Natural killer cell (primary cell): ENCODE data around the gene KAT6B. TPM values are rescaled to one million over a fixed set of nuclear protein-coding genes. Genes with fewer than 3 reads are reported as not detected.

Experiments
- ATAC-seq, 3 donors: fragments of 150-1000 bp in 2 of 3; fragments of 200-7000 bp in 1 of 3; cut with Tn5 transposase; 1 replicate in 1 of 3; 2 replicates in 2 of 3; pipeline ENCODE4 v1.10.0; 2021; ENCODE audit warnings: mild to moderate bottlenecking in 2 of 3, moderate library complexity in 2 of 3
- DNase-seq, 2 donors: peaks; one replicate each; pipeline versions ENCODE4 v3.0.0 to v3.0.0-alpha.2; 2013 to 2021; ENCODE audit warnings: mixed read lengths in 1 of 2
- H3K27ac ChIP-seq: one replicate; pipeline ENCODE4 v1.5.1; 2013; ENCODE audit warnings: mild to moderate bottlenecking, low read length
- H3K27me3 ChIP-seq: one replicate; pipeline ENCODE4 v1.6.1; 2013; ENCODE audit warnings: low read length; ENCODE audit not compliant: control insufficient read depth, insufficient read depth
- H3K36me3 ChIP-seq: one replicate; pipeline ENCODE4 v1.6.1; 2013; ENCODE audit warnings: low read length; ENCODE audit not compliant: control insufficient read depth, insufficient read depth
- H3K4me1 ChIP-seq: one replicate; pipeline ENCODE4 v1.6.1; 2013; ENCODE audit warnings: low read length; ENCODE audit not compliant: control insufficient read depth, insufficient read depth
- H3K4me3 ChIP-seq: one replicate; pipeline ENCODE4 v1.5.1; 2013; ENCODE audit warnings: low read length
- H3K9me3 ChIP-seq: one replicate; pipeline ENCODE4 v1.6.1; 2013; ENCODE audit warnings: low read length; ENCODE audit not compliant: control insufficient read depth, insufficient read depth
- H3K27ac Mint-ChIP-seq, 2 donors: one replicate each; pipeline ENCODE4 v1.8.0; 2022; ENCODE audit warnings: mild to moderate bottlenecking in 2 of 2, mixed read lengths in 2 of 2, moderate library complexity in 1 of 2
- H3K27me3 Mint-ChIP-seq, 2 donors: one replicate each; pipeline ENCODE4 v1.8.0; 2022; ENCODE audit warnings: low read depth in 2 of 2, mixed read lengths in 2 of 2
- H3K36me3 Mint-ChIP-seq: one replicate; pipeline ENCODE4 v1.8.0; 2022; ENCODE audit warnings: mixed read lengths
- H3K4me1 Mint-ChIP-seq, 2 donors: one replicate each; pipeline ENCODE4 v1.8.0; 2022; ENCODE audit warnings: mixed read lengths in 2 of 2
- H3K4me3 Mint-ChIP-seq: one replicate; pipeline ENCODE4 v1.8.0; 2022; ENCODE audit warnings: mild to moderate bottlenecking, moderate library complexity, mixed read lengths
- H3K9me3 Mint-ChIP-seq, 2 donors: one replicate each; pipeline ENCODE4 v1.8.0; 2022; ENCODE audit warnings: mixed read lengths in 2 of 2
- CTCF ChIP-seq: fragments of 200-600 bp; IDR thresholded peaks from one replicate; pipeline ENCODE4 v1.8.0; 2022; ENCODE audit warnings: antibody characterized with exemption
- WGBS: methylation state at CpG from one replicate; pipeline ENCODE4 v1.1.7; 2013; ENCODE audit warnings: missing lambda C conversion rate; ENCODE audit not compliant: insufficient coverage; 5-methylcytosine and 5-hydroxymethylcytosine counted together
- intact Hi-C: fragments of 100-400 bp; cut with micrococcal nuclease; formaldehyde crosslinking; loops from one replicate; pipeline ENCODE4 v1.14.2; 2022
- total RNA-seq, 4 donors: library from RNA; stranded (reverse); fragments of 120-200 nt in 1 of 4; gene quantifications; one replicate each; pipeline versions ENCODE4 v1.2.3 to v1.2.4, GENCODE V29; 2013 to 2022

The KAT6B gene
- total RNA-seq, 3 donors from 2014 or later (not counting 1 experiment from before 2014, with no cell fraction given): 117 to 133 (median 121) TPM

- WGBS: 96% methylated on average over 15 of the region's 15 CpGs
- TF ChIP-seq CTCF: no peak
- Mint-ChIP-seq H3K4me3 (no peak overlapping the region), H3K27ac (no peak overlapping the region), H3K9me3 (no peaks in the 10 kb centered on the region), H3K36me3 (peaks cover 17% of the 10 kb centered on the region), H3K4me1 (peaks cover 5% of the 10 kb centered on the region in 2 donors), H3K27me3 (no peaks in the 10 kb centered on the region)
- no peaks in the 10 kb centered on the region for H3K9me3 ChIP-seq
- H3K4me3 ChIP-seq: no peak overlapping the region
- no peaks in the 10 kb centered on the region for H3K4me1 ChIP-seq
- ATAC-seq: no peak
- no peak for DNase-seq
- intact Hi-C loops: no loop called here
- H3K27ac ChIP-seq: no peak overlapping the region
- no peaks in the 10 kb centered on the region for H3K27me3 ChIP-seq
- peaks cover 62% of the 10 kb centered on the region for H3K36me3 ChIP-seq
Observed at GRCh38 chr10:75029420-75029819, 203.0 kb downstream of the KAT6B start.

- H3K36me3 Mint-ChIP-seq: peaks cover 17% of the 10 kb centered on the region
- DNase-seq: no peak
- no peak overlapping the region for H3K4me3 Mint-ChIP-seq
- no peaks in the 10 kb centered on the region for H3K27me3 Mint-ChIP-seq
- no peaks in the 10 kb centered on the region for H3K9me3 Mint-ChIP-seq
- TF ChIP-seq CTCF: no peak
- H3K9me3 ChIP-seq: no peaks in the 10 kb centered on the region
- no peak for ATAC-seq
- no peak overlapping the region for H3K4me3 ChIP-seq
- H3K4me1 ChIP-seq: no peaks in the 10 kb centered on the region
- intact Hi-C loops: no loop called here
- peaks cover 58% of the 10 kb centered on the region for H3K36me3 ChIP-seq
- no peaks in the 10 kb centered on the region for H3K27me3 ChIP-seq
- H3K4me1 Mint-ChIP-seq: peaks cover 9% of the 10 kb centered on the region in 2 donors
- H3K27ac Mint-ChIP-seq: no peak overlapping the region
- H3K27ac ChIP-seq: no peak overlapping the region
- WGBS: 96% methylated on average over 13 of the region's 13 CpGs
Observed at GRCh38 chr10:75029857-75030256, 203.5 kb downstream of the KAT6B start.

GRCh38 chr10:75030371-75030770 lies 204.0 kb downstream of the KAT6B start:
- no peak overlapping the region for H3K4me3 Mint-ChIP-seq
- DNase-seq: no peak

More at GRCh38 chr10:75030371-75030770, 204.0 kb downstream of the KAT6B start:
- Mint-ChIP-seq H3K9me3 (no peaks in the 10 kb centered on the region), H3K4me1 (peaks cover 13 to 15% of the 10 kb centered on the region in 2 donors), H3K27me3 (no peaks in the 10 kb centered on the region), H3K27ac (no peak overlapping the region), H3K36me3 (peaks cover 17% of the 10 kb centered on the region)
- Histone ChIP-seq H3K27ac (no peak overlapping the region), H3K27me3 (no peaks in the 10 kb centered on the region), H3K9me3 (no peaks in the 10 kb centered on the region), H3K4me1 (no peaks in the 10 kb centered on the region), H3K4me3 (no peak overlapping the region), H3K36me3 (peaks cover 53% of the 10 kb centered on the region)
- no peak for TF ChIP-seq CTCF
- 98% methylated on average over 10 of the region's 10 CpGs for WGBS
- intact Hi-C loops: no loop called here
- no peak for ATAC-seq
